Body of pancreas (tissue), 4 donors: Measurements from ENCODE around the gene LACTBL1.

Source experiments
- CTCF ChIP-seq, 7 experiments: fragments of 450-650 bp in 4 of 7; fragments of 200-600 bp in 3 of 7; sonication (generic) in 3 of 7; IDR thresholded peaks; one replicate each; pipeline ENCODE4 v1.5.1; 2016 to 2019; ENCODE audit warnings: antibody characterized with exemption in 7 of 7
- POLR2A ChIP-seq, 3 donors: fragments of 450-650 bp; IDR thresholded peaks; one replicate each; pipeline ENCODE4 v1.6.1; 2016; ENCODE audit warnings: antibody characterized with exemption in 3 of 3, mild to moderate bottlenecking in 2 of 3

- TF ChIP-seq CTCF (IDR thresholded peaks at IDR 0.05) (no peak), POLR2A (IDR thresholded peaks at IDR 0.05) (no peak)
Observed at GRCh38 chr1:23013657-23014056, 41.0 kb upstream of the LACTBL1 start.
